ENCODE measurements around the gene LRP1B.

The LRP1B gene

DNA sequence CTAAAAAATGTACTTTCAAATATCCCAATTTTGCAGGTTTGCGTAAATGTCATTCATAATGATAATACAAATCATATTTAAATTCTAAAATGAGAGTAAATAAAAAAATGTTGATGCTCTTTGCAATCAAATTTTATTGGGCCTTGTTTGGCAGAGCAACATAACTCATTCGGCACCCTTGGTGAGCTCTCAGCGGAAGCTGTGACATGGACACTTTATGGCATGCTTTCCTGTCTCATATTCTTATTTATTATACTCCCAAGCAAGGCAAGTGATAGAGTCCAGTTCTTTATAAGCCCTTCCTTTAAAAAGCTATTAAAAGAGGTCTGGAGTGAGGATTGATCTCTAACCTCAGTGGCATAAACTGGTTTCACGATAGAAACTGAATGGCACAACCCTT lies 1857.4 kb downstream of the LRP1B start:
- no peak for DNase-seq

DNA sequence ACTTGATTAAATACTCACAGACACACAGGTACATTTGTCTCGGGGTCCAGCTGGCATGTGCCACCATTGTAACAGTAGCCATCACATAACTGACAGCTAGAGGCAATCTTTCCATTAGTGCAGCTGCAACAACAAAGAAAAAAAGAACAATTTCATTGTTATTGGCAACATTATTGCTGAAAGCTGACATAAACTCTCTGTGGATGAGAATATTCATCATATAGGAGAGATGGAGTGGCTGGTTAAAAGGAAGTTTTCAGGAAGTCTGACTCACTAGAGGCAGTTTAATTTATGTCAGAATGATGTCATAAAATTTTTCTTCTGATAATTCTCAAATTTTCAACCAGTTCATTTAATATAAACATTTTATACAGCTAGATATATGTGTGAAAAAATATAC lies 1860.6 kb downstream of the LRP1B start:
- no peak for DNase-seq

- DNase-seq = no peak
These were observed 1861.8 kb downstream of the LRP1B start for GRCh38 chr2:140269000-140269399.

DNA sequence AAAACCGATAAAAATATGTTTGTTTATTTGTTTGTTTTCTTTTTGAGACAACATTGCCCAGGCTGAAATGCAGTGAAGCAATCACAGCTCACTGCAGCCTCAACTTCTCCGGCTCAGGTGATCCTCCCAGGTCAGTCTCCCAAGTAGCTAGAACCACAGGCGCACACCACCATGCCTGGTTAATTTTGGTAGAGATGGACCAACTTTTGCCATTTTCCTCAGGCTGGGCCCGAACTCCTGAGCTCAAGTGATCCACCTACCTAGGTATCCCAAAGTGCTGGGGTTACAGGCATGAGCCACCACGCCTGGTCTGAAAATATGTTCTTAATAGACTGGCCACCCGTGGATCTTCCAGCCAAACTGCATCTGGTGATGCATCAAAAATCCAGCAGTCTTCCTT lies 1867.9 kb downstream of the LRP1B start:
- DNase-seq = peak; percentile 50

DNA sequence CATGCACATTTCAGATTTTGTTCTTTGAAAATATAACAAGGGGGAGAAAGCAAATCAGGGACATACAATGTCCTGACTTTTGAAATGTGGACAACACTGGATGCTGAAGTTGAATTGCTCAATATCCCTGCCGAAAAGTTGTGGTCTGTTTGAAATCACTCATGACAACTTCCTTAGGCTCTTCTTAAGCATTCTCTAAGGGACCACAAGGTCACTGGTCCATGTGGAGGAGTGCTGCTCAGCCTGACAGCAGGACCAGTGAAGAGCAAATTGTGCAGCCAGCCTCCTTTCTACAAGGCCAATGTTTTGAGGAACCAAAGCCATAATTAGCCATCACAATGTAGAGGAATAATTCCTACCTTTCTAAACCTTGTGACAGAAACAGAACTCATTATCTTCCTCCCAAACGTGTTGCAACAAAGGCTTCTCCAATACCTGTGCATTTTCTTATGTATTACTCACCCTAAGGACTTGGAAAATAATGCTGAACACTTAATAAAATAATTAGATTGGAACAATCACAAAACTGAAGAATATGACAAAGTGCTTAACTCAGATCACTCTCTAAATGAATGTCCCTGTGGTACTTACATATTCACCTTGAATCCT lies 1873.0 kb downstream of the LRP1B start:
- DNase-seq = no peak

DNA sequence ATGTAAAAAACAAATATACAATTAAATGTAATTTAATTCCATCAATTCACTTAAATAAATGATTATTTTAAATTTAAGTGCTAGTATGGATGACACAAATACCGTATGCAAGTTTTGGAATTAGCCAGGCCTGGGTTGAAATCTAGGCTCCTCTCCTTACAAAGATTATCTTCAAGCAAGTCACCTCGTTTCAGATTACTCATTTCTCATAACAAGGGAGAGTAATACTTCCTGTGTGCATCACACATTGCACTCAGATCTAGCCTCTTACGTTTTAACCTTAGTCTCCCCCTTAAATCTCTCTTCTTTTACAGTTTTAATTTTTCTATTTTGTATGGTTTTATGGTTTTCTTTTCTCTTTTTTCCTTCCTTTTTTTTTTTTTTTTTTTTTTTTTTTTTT lies 1874.7 kb downstream of the LRP1B start:
- no peak for DNase-seq

DNA sequence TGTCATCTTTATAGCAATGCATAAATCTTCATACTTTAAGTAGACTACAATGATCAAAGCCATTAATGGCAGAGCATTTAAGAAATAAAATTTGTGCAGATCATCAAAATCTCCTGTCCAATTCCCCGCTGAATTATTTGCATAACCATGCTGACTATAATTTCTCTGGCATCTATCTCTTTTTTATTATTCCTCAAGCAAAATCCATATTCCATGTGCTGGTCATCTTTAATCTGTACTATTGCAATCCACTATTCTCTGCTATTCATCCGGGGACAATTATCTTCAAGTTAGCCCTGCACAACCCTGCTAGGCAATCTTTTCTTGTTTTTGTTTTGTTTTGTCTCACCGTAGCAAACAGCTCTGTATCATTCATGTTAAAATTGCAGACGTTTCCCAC lies 1881.0 kb downstream of the LRP1B start:
- DNase-seq = no peak

- DNase-seq = no peak
These were observed 1882.2 kb downstream of the LRP1B start for GRCh38 chr2:140248623-140249022.

- DNase-seq = no peak
These were observed 1883.2 kb downstream of the LRP1B start for GRCh38 chr2:140247451-140248195.

- DNase-seq = no peak
These were observed 1883.9 kb downstream of the LRP1B start for GRCh38 chr2:140246957-140247356.

- no peak for DNase-seq
These were observed 1884.8 kb downstream of the LRP1B start for GRCh38 chr2:140246058-140246457.

DNA sequence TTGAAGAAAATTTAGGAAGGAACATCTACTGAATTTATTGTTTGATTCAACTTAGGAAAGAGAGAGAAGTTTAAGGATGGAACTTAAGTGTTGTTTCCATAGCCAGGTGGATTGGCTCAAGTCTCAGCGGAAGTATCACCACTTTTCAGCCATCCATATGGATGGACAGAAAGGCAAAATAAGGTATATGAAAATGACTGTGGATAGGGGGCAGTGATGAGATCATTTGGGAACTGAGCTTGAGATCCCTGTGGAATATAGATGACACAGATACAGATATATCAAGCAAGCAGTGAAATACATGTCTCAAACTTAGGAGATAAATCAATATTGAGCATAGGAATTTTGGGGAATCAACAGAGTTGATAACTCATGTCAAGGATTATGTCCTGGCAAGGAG lies 1887.9 kb downstream of the LRP1B start:
- no peak for DNase-seq

- no peak for DNase-seq
These were observed 1896.7 kb downstream of the LRP1B start for GRCh38 chr2:140234116-140234515.

- DNase-seq = no peak
These were observed 1919.9 kb downstream of the LRP1B start for GRCh38 chr2:140210963-140211362.

- DNase-seq = no peak
These were observed 1925.7 kb downstream of the LRP1B start for GRCh38 chr2:140205093-140205492.

DNA sequence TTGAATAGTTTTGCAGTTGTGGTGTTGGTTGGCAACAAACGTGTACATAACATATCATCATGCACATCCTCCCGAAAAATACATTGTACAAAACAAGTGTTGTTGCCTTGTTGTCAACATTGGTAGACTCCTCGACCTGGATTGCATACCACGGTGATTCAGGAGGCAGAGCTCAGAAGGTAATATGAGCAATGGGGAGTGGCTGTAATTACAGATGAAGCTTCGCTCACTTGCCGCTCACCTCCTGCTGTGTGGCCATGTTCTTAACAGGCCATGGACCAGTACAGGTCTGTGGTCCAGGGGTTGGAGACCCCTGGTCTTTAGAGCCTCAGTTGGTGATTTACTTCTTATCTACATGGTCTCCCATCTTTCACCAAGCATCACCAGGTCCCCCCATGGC lies 1927.5 kb downstream of the LRP1B start:
- DNase-seq = no peak

GRCh38 chr2:140201572-140201971 lies 1929.2 kb downstream of the LRP1B start:
- DNase-seq = no peak

- no peak for DNase-seq
These were observed 1930.1 kb downstream of the LRP1B start for GRCh38 chr2:140200764-140201163.

DNA sequence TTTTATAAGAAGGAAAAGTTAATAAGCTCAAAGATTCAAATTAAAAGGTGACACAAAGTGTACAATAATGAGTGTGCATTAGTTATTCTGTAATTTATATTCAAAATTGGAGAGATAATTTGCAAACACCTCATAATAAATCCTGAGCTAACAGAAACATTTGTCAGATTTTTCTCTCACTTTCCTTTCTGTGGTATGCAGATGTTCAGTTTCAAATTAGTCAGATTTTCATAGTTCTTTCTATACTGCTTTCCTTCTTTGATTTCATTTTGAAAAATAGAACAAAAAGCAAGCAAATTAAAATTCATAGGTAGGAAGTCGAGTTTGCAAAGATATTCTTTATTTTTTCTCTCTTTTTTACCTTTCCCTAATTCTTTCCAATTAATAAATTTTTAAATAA lies 1930.5 kb downstream of the LRP1B start:
- no peak for DNase-seq

GRCh38 chr2:140199312-140199711 lies 1931.5 kb downstream of the LRP1B start:
- DNase-seq = no peak

- no peak for DNase-seq
These were observed 1943.7 kb downstream of the LRP1B start for GRCh38 chr2:140187086-140187485.

- DNase-seq = no peak
These were observed 1944.5 kb downstream of the LRP1B start for GRCh38 chr2:140186313-140186712.

DNA sequence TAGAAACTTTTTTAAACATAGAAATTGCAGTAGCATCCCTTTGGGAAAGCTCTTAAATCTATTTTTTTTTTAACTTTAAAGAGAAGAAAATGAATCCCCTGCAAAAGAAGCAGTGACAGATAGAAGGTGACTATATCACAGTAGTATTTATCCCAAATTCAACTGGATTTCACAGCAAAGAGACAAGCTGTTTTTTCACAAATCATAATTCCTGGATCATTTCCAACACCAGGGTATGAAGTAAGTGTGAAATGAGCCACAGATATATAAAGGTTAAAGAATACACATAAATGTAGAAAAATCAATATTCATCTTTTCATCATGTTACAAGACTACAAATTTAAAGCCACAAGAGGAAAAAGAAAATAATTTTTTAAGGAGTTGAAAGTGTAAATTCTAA lies 1945.7 kb downstream of the LRP1B start:
- no peak for DNase-seq

GRCh38 chr2:140183056-140183765 lies 1947.6 kb downstream of the LRP1B start:
- DNase-seq = no peak
